PFSK-1 (cell line): ENCODE results near the gene TELO2.

Experiments used
- FOXP2 ChIP-seq: optimal IDR thresholded peaks from 2 replicates; pipeline ENCODE3; 2011; ENCODE audit warnings: borderline replicate concordance, control low read depth, inconsistent platforms; ENCODE audit not compliant: insufficient read depth; ENCODE audit errors: extremely low read length, extremely low read depth
- POLR2AphosphoS5 ChIP-seq: IDR thresholded peaks from 2 replicates; pipeline ENCODE4 v1.6.1; 2012; ENCODE audit warnings: low read depth, mild to moderate bottlenecking, control low read depth, low read length, moderate library complexity
- TAF1 ChIP-seq: IDR thresholded peaks from 2 replicates; pipeline ENCODE4 v1.6.1; 2012; ENCODE audit warnings: low read length, control low read depth, borderline replicate concordance; ENCODE audit not compliant: insufficient read depth

GRCh38 chr16:1510272-1510671 is 17.1 kb downstream of the TELO2 start:
- TF ChIP-seq POLR2AphosphoS5 (no peak), TAF1 (no peak), FOXP2 (no peak)
